ENCODE measurements around the gene KLHL40.

Gene KLHL40

GRCh38 chr3:42685363-42685881 lies at the start of gene KLHL40:
TSS of gene KLHL40 (plus strand) at chr3:42685537. CDS start at chr3:42685619, 82 bp downstream.
- DNase-seq, result no peak

GRCh38 chr3:42637001-42637400 lies 48.3 kb upstream of the KLHL40 start:
- DNase-seq, result no peak

- no peak for DNase-seq
Observed at GRCh38 chr3:42638339-42638842, 46.9 kb upstream of the KLHL40 start.

- DNase-seq, result no peak
Observed at GRCh38 chr3:42639192-42639591, 46.1 kb upstream of the KLHL40 start.

GRCh38 chr3:42640129-42640528 lies 45.2 kb upstream of the KLHL40 start:
- no peak for DNase-seq

- no peak for DNase-seq
Observed at GRCh38 chr3:42640771-42641370, 44.5 kb upstream of the KLHL40 start.

- DNase-seq, result no peak
Observed at GRCh38 chr3:42647821-42648459, 37.4 kb upstream of the KLHL40 start.

GRCh38 chr3:42649006-42649405 lies 36.3 kb upstream of the KLHL40 start:
- no peak for DNase-seq

GRCh38 chr3:42649783-42650182 lies 35.6 kb upstream of the KLHL40 start:
- no peak for DNase-seq

GRCh38 chr3:42651248-42652091 lies 33.9 kb upstream of the KLHL40 start:
- no peak for DNase-seq

- no peak for DNase-seq
Observed at GRCh38 chr3:42652251-42652610, 33.1 kb upstream of the KLHL40 start.

GRCh38 chr3:42652611-42653302 lies 32.6 kb upstream of the KLHL40 start:
- DNase-seq, result no peak

- DNase-seq, result no peak
Observed at GRCh38 chr3:42653303-42653559, 32.1 kb upstream of the KLHL40 start.

- DNase-seq, result no peak
Observed at GRCh38 chr3:42653560-42654330, 31.6 kb upstream of the KLHL40 start, which contains the start of gene ZBTB47. TSS of gene ZBTB47 (plus strand) at chr3:42653697. CDS start at chr3:42658356, 4,659 bp downstream.

- no peak for DNase-seq
Observed at GRCh38 chr3:42654331-42655201, 30.8 kb upstream of the KLHL40 start.

- no peak for DNase-seq
Observed at GRCh38 chr3:42655331-42655888, 29.9 kb upstream of the KLHL40 start.

GRCh38 chr3:42655980-42656679 lies 29.2 kb upstream of the KLHL40 start:
- no peak for DNase-seq

GRCh38 chr3:42656680-42657610 lies 28.4 kb upstream of the KLHL40 start:
- DNase-seq, result no peak

GRCh38 chr3:42657675-42658074 lies 27.7 kb upstream of the KLHL40 start:
- DNase-seq, result no peak
